GM13976 (cell line): ENCODE results near the gene GNAT2.

ENCODE experiments used
- DNase-seq: peaks from one replicate; pipeline ENCODE4 v3.0.0; 2012; ENCODE audit warnings: low spot score
- in situ Hi-C: fragments of 300-500 bp; cut with MboI; formaldehyde crosslinking; loops from one replicate; pipeline ENCODE4 v1.12.0; 2022; ENCODE audit warnings: low sequenced_read_pairs, mixed read lengths, inconsistent platforms; ENCODE audit not compliant: unreplicated experiment
- TF ChIP-seq, protein P1 (sequence below): IDR thresholded peaks from 2 replicates; pipeline ENCODE4 v1.5.1; 2012; ENCODE audit warnings: borderline replicate concordance, mild to moderate bottlenecking; ENCODE audit not compliant: insufficient read depth; ENCODE audit errors: extremely low read depth, missing control alignments, control extremely low read depth

Gene GNAT2

GRCh38 chr1:109623601-109624161 is 4.3 kb upstream of the GNAT2 start:
- peak; percentile 25 for DNase-seq
- TF ChIP-seq, protein P1, sequence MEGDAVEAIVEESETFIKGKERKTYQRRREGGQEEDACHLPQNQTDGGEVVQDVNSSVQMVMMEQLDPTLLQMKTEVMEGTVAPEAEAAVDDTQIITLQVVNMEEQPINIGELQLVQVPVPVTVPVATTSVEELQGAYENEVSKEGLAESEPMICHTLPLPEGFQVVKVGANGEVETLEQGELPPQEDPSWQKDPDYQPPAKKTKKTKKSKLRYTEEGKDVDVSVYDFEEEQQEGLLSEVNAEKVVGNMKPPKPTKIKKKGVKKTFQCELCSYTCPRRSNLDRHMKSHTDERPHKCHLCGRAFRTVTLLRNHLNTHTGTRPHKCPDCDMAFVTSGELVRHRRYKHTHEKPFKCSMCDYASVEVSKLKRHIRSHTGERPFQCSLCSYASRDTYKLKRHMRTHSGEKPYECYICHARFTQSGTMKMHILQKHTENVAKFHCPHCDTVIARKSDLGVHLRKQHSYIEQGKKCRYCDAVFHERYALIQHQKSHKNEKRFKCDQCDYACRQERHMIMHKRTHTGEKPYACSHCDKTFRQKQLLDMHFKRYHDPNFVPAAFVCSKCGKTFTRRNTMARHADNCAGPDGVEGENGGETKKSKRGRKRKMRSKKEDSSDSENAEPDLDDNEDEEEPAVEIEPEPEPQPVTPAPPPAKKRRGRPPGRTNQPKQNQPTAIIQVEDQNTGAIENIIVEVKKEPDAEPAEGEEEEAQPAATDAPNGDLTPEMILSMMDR = no peak
- in situ Hi-C loops = loop anchor here (5.0 kb wide), 1 partner anchor 76 kb away; the partner anchor contains the start of gene GNAI3

DNA sequence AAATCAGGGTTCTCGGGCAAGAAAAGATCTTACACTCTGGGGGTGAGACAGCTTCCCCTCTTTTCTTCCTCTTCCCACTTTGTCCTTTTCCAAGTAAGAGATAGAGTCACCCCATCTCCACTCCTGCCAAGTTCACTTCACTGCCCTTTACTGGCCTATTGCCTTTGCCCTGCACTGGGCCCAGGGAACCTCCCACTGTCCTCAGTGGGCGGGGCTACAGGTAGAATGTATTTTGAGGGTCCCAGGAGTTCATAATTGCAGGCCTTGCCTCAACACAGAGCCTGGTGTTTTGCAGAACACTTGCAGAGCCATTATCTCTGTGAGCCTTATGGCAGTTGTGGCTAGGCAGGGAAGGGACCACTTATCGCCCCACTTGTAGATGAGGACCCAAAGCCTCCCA is 3.5 kb upstream of the GNAT2 start:
- in situ Hi-C loops = loop anchor here (5.0 kb wide), 1 partner anchor 76 kb away; the partner anchor contains the start of gene GNAI3
- peak; percentile 12 for DNase-seq
- TF ChIP-seq, protein P1 = no peak

- in situ Hi-C loops = loop anchor here (5.0 kb wide), 1 partner anchor 75 kb away; the partner anchor contains the start of gene GNAI3
- TF ChIP-seq, protein P1 = no peak
- DNase-seq = peak; percentile 17
Observed at GRCh38 chr1:109622137-109622892, 2.9 kb upstream of the GNAT2 start.

DNA sequence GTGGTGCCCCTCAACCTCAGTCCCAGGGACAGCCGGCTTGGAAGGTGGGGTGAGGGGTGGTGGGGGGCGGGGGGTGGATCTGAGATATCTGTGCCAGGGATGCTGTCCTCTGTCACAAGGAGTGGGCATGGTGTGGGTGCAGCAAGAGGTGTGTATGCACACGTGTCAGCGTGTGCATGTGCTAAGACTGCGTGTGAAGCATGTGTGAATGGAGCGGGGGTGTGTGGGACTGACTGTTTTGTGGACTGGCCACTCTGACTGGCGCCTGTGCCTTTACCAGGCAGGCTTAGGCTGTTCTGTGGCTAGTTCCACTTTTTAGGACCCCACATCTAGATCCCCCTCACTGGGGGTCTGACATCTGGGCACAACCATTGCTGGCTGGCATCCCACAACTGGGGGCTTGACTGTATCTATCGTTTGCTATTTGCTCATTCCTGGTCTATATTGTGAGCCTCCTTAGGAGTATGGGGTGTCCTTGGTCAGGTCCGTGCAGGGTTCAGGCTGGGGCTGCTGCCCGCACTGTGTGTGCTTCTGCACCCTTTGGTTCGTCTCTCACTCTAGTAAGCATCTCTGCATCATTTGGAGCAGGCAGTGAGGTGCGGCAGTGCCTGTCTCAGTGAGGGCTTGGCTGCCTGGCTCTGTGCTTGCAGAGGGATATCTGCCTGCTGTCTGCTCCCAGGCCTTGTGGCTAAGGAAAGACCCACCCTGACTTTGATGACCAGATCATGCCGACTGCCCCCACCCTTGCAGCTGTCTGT is 2.1 kb upstream of the GNAT2 start:
- TF ChIP-seq, protein P1 = no peak
- peak; percentile 34 for DNase-seq
- in situ Hi-C loops = loop anchor here (5.0 kb wide), 1 partner anchor 74 kb away; the partner anchor contains the start of gene GNAI3

GRCh38 chr1:109620841-109621286 is 1.4 kb upstream of the GNAT2 start:
- peak; percentile 97 for DNase-seq
- TF ChIP-seq, protein P1 = no peak
- in situ Hi-C loops = loop anchor here (5.0 kb wide), 1 partner anchor 74 kb away; the partner anchor contains the start of gene GNAI3

DNA sequence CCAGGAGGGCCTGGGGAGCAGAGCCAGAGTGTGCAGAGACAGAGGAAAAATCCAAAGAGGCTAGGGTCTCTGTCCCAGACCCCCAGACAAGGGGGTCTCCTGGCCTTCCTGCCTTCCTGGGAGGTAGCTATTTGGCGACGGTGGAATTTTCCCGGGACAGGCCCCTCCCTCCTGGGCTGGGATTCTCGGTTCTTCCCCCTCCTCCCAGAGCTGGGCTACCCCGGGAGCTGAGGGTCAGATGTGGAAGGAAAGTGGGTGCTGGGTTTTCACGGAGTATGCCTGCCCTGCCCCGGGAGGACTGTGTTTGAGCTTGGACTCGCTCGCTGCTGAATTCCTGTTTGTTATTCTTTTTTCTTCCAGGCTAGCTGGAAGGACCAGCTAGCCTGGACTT is 980 bp upstream of the GNAT2 start:
- in situ Hi-C loops = loop anchor here (5.0 kb wide), 1 partner anchor 73 kb away; the partner anchor contains the start of gene GNAI3
- DNase-seq = no peak
- TF ChIP-seq, protein P1 = no peak
